Measurements from ENCODE around the gene GBP2.
"Not testable (repeated sequence)": the region's sequence is repeated elsewhere in the genome, so short reads cannot be mapped to it uniquely, and the experiment has no call there.

The GBP2 gene

DNA sequence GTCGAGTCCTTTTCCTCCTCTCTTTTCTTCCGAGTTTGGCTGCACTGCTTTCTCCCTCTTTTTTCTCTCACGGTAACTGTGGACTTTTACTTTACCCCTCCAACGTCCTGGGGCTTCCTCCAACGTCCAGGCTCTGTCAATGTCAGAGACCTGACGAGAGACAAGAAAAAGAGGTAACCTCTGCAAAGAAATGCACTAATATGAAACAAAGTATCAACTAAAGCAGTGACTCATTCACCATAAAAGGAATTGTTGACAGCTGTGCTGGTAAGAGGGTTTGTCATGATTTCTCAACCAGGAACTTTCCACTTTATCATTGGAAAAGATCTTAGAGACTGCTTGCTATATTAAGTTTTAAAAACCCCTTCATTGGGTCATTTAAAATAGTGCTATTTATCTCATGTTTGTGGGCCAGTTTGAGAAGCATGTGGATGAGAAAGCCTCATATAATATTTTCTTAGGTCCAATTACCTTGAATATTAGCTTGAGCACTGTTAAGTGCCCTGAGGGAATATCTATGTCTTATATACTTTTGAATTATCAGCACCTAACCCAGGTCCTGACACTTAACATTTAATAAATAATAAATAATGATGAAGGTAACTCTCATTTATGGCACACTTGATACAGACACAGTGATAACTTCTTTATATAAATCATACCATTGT, at the start of gene GBP2:
Gene GBP2 (minus strand): TSS at position 202 of the 668 bp plus-strand sequence. CDS start 4,148 bp downstream, outside the sequence.
- no peak for DNase-seq (ENCODE audit: low read depth, low spot score)

DNA sequence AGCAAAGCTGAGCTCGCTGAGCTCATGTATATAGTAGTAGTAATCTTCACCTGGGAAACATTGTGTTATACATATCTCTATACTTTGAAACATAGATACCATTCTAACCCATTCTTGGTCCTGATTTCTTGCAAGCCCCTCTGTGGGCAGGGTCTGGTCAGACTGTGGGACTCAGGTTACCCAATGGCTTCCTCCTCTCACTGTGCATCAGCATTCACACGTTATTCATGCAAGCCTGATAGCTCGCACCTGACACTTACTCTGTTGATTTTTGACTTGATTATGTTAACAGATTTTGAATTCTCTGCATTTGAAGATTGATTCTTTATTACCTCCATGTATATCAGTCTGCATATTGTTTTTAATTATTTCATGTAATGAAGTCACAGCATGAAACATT, 48.6 kb upstream of the GBP2 start:
- DNase-seq (ENCODE audit: low read depth, low spot score), result no peak

DNA sequence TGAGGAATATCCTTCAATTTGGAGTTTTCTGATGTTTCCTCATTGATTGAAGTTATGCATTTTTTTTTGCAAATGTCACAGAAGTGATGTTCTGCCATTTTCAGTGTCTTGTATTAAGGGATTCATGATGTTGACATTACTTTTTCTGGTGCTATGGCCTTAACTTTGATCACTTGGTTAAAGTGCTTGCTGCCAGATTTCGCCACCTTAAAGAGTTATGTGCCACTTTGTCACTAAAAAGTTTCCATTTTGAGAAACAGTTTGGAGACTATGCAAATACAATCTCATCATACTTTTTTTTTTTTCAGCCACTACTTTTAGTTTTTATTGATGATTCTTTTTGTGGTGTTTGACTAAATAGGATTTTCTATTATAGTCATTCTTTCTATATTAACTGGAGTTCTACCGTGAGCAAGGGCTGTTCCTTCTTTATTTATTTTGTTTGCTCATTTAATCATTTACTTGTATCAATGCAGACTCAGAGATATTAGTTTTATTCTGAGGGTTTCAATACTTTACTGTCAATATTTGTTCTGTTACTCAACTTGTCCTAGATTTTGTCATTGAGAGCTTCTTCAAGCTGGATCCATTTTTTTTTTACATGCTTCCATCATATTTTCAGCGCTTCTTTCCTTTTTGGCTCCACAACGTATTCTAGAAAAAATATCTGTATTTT, 46.7 kb upstream of the GBP2 start:
- DNase-seq (ENCODE audit: low read depth, low spot score), result no peak

DNA sequence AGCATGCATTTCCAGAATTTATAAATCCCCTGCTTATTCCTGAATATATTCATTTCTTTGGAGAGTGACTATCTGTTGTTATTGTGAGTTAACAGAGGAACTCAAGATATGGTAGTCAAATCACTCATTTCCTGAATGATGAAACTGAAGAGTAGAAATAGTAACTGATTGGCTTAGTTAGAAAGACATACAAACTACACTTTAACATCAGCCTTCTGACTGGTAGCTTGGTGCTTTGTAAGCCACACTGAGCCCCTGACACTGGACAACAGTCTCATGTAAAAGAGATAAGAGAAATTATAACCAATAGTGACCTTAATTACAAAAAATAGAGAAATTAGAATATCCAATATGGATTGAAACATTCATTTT, 45.1 kb upstream of the GBP2 start:
- DNase-seq (ENCODE audit: low read depth, low spot score), result no peak

DNA sequence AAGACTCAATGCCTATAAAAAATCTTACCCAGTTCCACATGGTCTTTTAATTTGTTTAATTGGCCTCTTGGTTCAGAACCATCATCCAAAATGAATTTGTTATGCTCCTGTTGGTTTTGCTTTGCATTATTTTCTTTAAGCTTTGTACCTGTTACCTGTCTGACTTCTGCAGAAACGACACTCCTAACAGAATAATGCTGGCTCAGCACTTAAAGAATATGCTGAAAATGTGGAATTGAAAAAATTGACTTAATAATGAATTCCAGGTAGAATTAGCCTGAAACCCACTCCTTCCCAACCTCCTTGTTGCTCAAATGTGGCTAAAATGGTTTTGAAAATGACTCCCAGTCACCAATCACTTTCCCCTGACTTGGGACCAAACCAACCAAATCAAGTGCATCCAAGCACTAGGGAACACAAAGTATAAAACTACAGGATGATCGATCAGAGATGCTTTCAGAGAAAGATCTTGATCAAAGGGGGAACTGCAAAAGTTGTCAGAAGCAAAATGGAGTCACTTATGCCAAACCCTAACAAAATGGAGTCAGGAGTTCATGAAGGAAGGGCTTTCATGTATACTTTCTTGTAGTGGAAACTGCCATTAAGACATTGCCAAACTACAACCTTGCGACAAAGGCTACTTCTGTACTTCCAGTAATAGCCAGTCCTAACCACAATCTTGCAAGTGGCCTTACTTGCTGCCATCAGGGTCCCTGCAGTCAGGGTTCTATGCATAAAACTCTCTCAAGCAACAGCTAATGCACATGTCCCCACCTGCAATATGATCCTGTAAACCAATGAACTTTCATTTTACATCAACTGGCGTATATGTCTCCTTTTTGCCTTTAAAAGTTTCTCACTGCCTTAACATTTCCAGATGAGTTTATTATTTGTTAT, 44.5 kb upstream of the GBP2 start:
- DNase-seq (ENCODE audit: low read depth, low spot score), result no peak

- no peak for DNase-seq (ENCODE audit: low read depth, low spot score)
These were observed 43.3 kb upstream of the GBP2 start for GRCh38 chr1:89169166-89169565.

DNA sequence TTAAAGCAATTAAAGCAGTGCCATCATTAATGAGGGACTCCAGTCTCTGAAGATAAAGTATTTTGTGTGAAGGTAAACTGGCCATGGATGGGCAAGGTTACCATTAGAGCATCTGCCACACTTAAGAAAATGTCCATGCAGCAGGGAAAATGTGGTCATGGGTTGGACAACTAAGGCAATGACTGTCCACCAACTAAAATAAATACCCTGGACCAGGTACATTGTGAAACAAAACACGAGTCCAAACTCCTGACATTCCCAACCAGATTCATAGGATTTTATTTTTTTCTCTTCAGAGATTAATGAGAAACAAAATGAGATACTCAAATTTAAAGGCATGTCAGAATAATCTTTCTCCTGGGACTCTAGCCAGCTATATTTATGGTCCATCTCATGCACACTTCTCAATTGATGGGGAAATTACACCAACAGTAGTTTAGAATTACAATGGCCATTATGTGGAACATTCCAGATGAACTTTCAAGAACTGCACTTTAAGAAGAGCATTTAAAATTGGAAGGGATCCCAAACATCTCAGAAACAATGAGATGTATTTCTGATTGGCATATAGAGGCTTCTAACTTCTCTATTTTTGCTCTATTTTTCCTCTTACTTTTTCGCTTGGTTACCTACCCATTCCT, 41.8 kb upstream of the GBP2 start:
- DNase-seq (ENCODE audit: low read depth, low spot score), result no peak

DNA sequence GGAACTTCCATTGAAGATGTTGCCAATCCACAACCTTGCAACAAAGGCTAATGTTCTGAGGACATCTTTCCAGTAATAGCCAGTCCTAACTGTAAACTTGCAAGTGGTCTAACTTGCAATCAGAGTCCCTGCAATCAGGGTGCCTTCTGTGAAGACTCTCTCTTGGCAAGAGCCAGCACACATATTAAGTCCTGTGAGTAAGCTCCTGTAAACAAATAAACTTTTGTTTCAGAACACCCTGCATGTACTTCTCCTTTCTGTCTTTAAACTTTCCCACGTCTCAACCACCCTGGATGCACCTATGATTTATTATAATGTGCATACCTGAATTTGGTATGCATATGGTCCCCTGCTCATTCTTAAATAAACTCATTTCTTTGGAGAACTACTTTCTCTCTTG, 40.8 kb upstream of the GBP2 start:
- DNase-seq (ENCODE audit: low read depth, low spot score), result no peak

DNA sequence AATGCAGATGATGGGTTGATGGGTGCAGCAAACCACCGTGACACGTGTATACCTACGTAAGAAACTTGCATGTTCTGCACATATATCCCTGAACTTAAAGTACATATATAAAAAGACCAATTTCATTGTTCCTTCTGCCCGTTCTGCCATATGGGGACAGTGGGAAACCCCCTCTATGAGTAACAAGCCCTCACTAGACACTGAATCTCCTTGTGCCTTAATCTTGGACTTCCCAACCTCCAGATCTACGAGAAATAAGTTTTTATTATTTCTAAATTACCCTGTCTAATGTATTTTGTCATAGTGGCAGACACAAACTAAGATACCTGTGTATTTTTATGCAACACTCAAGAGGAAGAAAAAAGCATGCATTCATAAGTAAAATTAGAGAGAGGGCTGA, 39.9 kb upstream of the GBP2 start:
- DNase-seq (ENCODE audit: low read depth, low spot score), result no peak

- no peak for DNase-seq (ENCODE audit: low read depth, low spot score)
These were observed 25.1 kb upstream of the GBP2 start for GRCh38 chr1:89151047-89151446.

GRCh38 chr1:89149976-89150375, 24.1 kb upstream of the GBP2 start:
- no peak for DNase-seq (ENCODE audit: low read depth, low spot score)

DNA sequence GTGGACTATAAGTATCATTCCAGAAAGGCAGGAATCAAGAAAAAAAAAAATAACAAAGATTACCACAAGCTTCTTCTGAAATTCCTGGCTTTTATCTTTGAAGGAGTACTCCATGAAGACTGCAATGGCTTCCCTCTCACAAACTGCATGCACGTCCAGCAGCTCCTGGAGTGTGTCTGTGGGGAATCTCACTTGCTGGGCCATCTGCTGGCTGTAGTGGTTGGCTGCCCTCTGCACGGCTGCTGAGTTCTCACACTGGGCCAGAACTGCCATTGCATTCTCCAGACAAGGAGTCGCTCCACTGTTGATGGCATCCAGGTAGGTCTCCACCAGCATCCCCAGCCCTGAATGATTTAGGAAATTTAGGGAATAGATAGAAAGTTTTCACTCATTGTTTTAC, 23.3 kb upstream of the GBP2 start:
- DNase-seq (ENCODE audit: low read depth, low spot score), result peak; percentile 46

DNA sequence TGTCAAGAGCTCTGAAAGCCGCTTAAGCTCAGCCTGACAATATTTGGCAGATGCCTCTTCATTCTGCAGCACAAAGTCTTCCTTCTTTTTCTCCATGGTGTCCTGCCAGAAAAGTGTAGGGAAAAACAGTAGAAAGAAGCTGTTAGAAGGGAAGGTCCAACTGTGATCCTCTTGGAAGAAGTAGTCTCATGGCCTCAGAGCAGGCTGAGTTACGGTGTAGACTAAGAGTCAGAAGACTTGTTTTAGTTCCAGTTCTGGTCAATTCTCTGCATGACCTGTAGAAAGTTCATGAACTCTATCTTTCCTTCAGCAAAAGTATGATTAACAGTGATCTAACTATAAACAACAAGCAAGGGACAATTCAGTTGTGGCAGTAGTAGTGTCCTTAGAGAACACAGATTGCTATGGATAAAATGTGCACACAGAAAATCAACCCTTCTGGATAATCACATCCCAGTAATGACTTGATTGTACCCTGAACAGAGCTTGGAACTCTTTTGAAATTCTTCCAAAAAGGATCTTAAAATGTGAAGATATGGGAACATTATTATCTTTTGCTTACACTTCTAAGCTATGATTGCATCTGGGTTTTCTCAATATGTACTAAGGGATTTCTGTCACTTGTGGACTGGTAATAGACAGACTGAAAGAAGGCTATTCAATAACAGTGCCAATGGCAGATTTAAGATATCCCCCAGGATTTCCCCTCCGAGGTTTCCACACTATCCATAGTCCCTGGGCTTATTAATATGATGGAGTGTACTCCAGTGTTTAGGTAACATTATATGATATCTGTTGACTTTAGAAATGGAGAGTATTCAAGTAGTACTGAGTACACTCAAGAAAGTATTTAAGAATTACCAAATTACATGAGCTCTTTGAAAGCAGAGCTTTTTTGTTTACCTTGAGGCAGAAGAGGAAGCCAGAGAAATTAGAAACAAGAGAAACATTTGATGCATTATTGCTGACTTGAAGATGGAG, 22.1 kb upstream of the GBP2 start:
- DNase-seq (ENCODE audit: low read depth, low spot score), result no peak

GRCh38 chr1:89146721-89147120, 20.8 kb upstream of the GBP2 start:
- DNase-seq (ENCODE audit: low read depth, low spot score), result no peak

DNA sequence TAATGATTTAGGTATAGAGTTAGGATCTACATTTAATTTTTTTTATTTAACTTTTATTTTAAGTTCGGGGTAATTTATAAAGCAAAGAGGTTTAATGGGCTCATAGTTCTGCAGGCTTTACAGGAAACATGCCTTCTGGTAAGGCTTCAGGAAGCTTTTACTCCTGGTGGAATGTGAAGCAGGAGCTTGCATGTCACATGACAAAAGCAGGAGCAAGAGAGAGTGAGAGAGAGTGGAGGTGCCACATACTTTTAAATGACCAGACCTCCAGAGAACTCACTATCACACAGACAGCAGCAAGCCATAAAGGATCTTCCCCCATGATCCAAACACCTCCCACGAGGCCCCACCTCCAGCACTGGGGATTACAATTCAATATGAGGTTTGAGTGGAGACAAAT, 17.6 kb upstream of the GBP2 start:
- no peak for DNase-seq (ENCODE audit: low read depth, low spot score)

DNA sequence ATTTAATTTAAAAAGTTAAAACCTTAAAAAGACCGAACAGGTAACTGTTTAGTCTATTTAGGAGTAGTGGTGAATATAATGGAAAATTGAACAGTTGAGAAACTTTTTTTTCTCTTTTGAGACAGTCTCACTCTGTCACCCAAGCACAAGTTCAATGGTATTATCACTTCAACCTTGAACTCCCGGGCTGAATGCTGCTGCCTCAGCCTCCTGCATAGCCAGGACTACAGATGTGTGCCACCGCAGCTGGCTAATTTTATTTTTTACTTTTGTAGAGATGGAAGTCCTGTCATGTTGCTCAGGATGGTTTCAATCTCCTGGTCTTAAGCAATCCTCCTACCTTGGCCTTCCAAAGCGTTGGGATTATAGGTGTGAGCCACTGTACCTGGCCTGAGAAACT, 16.2 kb upstream of the GBP2 start:
- no peak for DNase-seq (ENCODE audit: low read depth, low spot score)

DNA sequence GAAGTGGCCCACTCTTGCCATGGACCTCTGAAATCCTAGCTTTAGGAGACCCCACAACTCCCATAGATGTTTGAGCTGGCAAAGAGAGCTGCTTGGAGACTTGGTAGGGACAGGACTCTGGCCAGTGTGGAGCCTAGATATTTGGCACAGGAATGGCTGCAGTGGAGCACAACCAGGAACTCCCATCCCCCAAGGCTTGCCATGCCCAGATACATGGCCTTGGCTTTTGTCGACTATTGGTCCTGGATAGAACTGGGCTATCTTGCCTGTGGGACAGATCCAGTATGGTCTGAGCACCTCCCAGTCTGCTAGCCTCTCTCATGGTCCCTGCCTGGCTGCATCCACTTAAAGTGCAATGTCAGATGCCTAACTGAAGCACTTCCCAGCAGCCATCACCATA, 7.8 kb upstream of the GBP2 start:
- DNase-seq (ENCODE audit: low read depth, low spot score), result no peak

- DNase-seq (ENCODE audit: low read depth, low spot score), result no peak
These were observed 4.8 kb upstream of the GBP2 start for GRCh38 chr1:89130716-89131115.

- DNase-seq (ENCODE audit: low read depth, low spot score), result no peak
These were observed 4.0 kb upstream of the GBP2 start for GRCh38 chr1:89129911-89130310.

- not testable (repeated sequence) for DNase-seq (ENCODE audit: low read depth, low spot score)
These were observed 2.1 kb upstream of the GBP2 start for GRCh38 chr1:89128003-89128458.
